ENCODE measurements around the gene SIPA1L3. TPM values are rescaled to one million over a fixed set of nuclear protein-coding genes. Genes with fewer than 3 reads are reported as not detected.

Gene SIPA1L3
- total and polyA plus RNA-seq, 2 of the 13 experiments (the other 11 are each of a cell fraction or from before 2014, with no cell fraction given) = 5.5 to 7.7 TPM

DNA sequence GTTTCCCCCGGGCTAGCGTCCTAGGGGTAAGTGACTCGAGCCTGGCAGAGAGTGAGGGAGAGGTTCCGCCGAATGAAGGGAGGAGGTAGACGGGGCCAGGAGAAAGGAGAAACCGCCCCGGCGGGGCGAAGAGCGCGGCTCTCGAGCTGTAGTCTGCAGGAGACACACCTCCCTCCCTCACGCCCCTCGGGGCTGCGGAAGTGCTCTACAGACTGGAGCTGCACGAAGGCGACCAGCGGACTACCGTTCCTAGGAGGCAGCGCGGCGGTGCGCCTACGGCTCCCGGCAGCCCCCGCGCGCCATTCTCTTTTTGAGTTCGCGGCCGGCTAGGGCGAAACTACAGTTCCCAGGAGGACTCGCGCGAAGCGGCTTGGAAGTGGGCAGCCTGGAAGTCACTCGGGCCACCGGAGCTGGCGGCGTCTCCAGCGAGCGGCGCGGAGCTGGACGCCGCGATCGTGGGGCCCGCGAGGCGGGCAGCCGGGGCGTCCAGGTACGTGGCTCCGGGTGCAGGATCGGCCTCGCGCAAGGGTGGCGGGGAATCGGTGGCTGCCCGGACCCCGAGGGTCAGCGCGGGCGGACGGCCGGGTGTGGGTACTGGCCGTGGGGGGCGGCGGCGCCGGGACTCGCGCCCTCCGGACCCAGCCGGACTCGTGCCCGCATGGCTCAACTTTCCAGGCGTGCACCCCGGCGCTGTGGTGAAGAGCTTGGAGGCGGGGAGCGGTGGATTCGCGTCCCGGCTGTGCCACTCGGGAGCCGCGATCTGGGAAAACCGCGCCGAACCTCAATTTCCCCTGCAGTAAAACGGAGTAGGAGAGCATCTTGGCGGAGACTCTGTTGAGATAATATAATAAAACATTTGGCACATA is at the start of gene SIPA1L3 (continued):
- TF ChIP-seq RAD51 (IDR thresholded peaks at IDR 0.05; ENCODE audit: borderline replicate concordance) = no peak
- TF ChIP-seq NCOA2 (CRISPR knock-in tag; IDR thresholded peaks at IDR 0.05) = 0 out of 2 replicates have a peak, but pooled peaks have one; percentile 17
- TF ChIP-seq FOSL1 (CRISPR knock-in tag; IDR thresholded peaks at IDR 0.05; ENCODE audit: borderline replicate concordance) = no peak
- TF ChIP-seq ZBTB38 (CRISPR knock-in tag; IDR thresholded peaks at IDR 0.05) = no peak
- no peak for TF ChIP-seq ZFYVE20 (CRISPR knock-in tag; IDR thresholded peaks at IDR 0.05; ENCODE audit: borderline replicate concordance, low read depth)
- TF ChIP-seq ZNF660 (CRISPR knock-in tag; IDR thresholded peaks at IDR 0.05; ENCODE audit: borderline replicate concordance, low read depth) = no peak
- TF ChIP-seq TCF7 (IDR thresholded peaks at IDR 0.05; ENCODE audit: low read depth) = no peak
- no peak for TF ChIP-seq ZNF12 (CRISPR knock-in tag; IDR thresholded peaks at IDR 0.05)
- TF ChIP-seq ZNF879 (CRISPR knock-in tag; IDR thresholded peaks at IDR 0.05) = no peak
- TF ChIP-seq NFAT5 (CRISPR knock-in tag; IDR thresholded peaks at IDR 0.05) = no peak
- TF ChIP-seq, protein P1, sequence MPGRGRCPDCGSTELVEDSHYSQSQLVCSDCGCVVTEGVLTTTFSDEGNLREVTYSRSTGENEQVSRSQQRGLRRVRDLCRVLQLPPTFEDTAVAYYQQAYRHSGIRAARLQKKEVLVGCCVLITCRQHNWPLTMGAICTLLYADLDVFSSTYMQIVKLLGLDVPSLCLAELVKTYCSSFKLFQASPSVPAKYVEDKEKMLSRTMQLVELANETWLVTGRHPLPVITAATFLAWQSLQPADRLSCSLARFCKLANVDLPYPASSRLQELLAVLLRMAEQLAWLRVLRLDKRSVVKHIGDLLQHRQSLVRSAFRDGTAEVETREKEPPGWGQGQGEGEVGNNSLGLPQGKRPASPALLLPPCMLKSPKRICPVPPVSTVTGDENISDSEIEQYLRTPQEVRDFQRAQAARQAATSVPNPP (CRISPR knock-in tag; IDR thresholded peaks at IDR 0.05) = 0 out of 2 replicates have a peak, but pooled peaks have one; percentile 14
- TF ChIP-seq, protein P2, sequence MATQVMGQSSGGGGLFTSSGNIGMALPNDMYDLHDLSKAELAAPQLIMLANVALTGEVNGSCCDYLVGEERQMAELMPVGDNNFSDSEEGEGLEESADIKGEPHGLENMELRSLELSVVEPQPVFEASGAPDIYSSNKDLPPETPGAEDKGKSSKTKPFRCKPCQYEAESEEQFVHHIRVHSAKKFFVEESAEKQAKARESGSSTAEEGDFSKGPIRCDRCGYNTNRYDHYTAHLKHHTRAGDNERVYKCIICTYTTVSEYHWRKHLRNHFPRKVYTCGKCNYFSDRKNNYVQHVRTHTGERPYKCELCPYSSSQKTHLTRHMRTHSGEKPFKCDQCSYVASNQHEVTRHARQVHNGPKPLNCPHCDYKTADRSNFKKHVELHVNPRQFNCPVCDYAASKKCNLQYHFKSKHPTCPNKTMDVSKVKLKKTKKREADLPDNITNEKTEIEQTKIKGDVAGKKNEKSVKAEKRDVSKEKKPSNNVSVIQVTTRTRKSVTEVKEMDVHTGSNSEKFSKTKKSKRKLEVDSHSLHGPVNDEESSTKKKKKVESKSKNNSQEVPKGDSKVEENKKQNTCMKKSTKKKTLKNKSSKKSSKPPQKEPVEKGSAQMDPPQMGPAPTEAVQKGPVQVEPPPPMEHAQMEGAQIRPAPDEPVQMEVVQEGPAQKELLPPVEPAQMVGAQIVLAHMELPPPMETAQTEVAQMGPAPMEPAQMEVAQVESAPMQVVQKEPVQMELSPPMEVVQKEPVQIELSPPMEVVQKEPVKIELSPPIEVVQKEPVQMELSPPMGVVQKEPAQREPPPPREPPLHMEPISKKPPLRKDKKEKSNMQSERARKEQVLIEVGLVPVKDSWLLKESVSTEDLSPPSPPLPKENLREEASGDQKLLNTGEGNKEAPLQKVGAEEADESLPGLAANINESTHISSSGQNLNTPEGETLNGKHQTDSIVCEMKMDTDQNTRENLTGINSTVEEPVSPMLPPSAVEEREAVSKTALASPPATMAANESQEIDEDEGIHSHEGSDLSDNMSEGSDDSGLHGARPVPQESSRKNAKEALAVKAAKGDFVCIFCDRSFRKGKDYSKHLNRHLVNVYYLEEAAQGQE (IDR thresholded peaks at IDR 0.05; ENCODE audit: borderline replicate concordance in 1 of 2, low read depth in 1 of 2, low read length in 2 of 2) = peak in 1 of 2 experiments; percentile 21; a peak in 1 of 4 replicates
- peak; percentile 21 for TF ChIP-seq HNRNPK (IDR thresholded peaks at IDR 0.05; ENCODE audit: low read depth, low read length, poor library complexity, severe bottlenecking)
- TF ChIP-seq, protein P3, sequence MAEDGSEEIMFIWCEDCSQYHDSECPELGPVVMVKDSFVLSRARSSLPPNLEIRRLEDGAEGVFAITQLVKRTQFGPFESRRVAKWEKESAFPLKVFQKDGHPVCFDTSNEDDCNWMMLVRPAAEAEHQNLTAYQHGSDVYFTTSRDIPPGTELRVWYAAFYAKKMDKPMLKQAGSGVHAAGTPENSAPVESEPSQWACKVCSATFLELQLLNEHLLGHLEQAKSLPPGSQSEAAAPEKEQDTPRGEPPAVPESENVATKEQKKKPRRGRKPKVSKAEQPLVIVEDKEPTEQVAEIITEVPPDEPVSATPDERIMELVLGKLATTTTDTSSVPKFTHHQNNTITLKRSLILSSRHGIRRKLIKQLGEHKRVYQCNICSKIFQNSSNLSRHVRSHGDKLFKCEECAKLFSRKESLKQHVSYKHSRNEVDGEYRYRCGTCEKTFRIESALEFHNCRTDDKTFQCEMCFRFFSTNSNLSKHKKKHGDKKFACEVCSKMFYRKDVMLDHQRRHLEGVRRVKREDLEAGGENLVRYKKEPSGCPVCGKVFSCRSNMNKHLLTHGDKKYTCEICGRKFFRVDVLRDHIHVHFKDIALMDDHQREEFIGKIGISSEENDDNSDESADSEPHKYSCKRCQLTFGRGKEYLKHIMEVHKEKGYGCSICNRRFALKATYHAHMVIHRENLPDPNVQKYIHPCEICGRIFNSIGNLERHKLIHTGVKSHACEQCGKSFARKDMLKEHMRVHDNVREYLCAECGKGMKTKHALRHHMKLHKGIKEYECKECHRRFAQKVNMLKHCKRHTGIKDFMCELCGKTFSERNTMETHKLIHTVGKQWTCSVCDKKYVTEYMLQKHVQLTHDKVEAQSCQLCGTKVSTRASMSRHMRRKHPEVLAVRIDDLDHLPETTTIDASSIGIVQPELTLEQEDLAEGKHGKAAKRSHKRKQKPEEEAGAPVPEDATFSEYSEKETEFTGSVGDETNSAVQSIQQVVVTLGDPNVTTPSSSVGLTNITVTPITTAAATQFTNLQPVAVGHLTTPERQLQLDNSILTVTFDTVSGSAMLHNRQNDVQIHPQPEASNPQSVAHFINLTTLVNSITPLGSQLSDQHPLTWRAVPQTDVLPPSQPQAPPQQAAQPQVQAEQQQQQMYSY (CRISPR knock-in tag; IDR thresholded peaks at IDR 0.05) = 0 out of 2 replicates have a peak, but pooled peaks have one; percentile 34
